Subcutaneous adipose tissue (tissue), 4 donors: ENCODE results near the gene NECTIN4. TPM values are rescaled to one million over a fixed set of nuclear protein-coding genes. Genes with fewer than 3 reads are reported as not detected.

Experiments
- total RNA-seq, 4 donors: library from RNA; depleted of rRNA; stranded (reverse); fragments of >200 nt; gene quantifications; one replicate each; pipeline ENCODE4 v1.1.0, GENCODE V29; 2016
- TF ChIP-seq, protein P1 (sequence below): fragments of 450-650 bp; IDR thresholded peaks from one replicate; pipeline ENCODE4 v1.5.1; 2016; ENCODE audit warnings: low read depth, mild to moderate bottlenecking, control low read depth, antibody characterized with exemption, moderate library complexity

NECTIN4 gene
- total RNA-seq, 4 donors from 2014 or later, result 0.22 to 2.4 TPM; not detected in 2

GRCh38 chr1:161066694-161067093 lies 22.7 kb downstream of the NECTIN4 start:
- TF ChIP-seq, protein P1, sequence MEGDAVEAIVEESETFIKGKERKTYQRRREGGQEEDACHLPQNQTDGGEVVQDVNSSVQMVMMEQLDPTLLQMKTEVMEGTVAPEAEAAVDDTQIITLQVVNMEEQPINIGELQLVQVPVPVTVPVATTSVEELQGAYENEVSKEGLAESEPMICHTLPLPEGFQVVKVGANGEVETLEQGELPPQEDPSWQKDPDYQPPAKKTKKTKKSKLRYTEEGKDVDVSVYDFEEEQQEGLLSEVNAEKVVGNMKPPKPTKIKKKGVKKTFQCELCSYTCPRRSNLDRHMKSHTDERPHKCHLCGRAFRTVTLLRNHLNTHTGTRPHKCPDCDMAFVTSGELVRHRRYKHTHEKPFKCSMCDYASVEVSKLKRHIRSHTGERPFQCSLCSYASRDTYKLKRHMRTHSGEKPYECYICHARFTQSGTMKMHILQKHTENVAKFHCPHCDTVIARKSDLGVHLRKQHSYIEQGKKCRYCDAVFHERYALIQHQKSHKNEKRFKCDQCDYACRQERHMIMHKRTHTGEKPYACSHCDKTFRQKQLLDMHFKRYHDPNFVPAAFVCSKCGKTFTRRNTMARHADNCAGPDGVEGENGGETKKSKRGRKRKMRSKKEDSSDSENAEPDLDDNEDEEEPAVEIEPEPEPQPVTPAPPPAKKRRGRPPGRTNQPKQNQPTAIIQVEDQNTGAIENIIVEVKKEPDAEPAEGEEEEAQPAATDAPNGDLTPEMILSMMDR, result no peak

DNA sequence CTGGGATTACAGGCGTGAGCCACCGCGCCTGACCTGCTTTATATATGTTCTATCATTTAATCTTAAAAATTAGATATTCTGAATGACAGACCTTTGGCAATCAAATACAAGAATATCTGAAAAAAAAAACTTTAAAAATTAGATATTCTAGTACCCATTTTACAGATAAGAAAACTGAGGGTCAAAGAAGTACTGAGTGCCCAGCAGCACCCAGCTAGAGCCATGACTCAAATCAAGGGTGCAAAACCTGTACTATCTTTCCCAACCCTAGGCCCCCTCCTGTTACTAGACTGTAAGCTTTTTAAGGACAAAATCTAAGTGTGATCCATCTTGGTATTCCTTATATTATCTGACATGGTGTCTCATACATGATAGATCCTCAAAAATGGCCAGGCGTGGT lies 27.9 kb downstream of the NECTIN4 start:
- TF ChIP-seq, protein P1, result no peak

GRCh38 chr1:161059293-161059692 lies 30.1 kb downstream of the NECTIN4 start:
- TF ChIP-seq, protein P1, result no peak

DNA sequence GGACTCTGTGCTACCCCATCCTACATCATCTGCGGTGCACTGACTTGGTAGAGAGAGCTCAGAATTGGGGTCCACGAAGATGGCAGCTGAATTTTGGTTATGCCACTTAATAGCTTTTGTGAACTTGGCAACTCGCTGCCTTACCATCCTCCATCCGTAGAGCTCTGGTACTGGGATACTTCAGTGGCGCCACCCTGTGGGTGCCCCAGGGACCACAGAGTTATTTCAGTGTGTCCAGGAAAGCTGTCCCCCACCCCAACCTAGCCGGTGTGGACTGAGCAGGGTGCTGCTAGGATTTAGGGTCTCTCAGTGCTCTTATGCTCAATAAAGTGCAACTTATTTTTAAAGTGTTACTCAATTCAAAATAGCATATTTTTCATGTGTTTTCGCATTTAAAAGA lies 34.6 kb downstream of the NECTIN4 start:
- TF ChIP-seq, protein P1, result no peak

GRCh38 chr1:161054232-161054631 lies 35.1 kb downstream of the NECTIN4 start:
- TF ChIP-seq, protein P1, result no peak

DNA sequence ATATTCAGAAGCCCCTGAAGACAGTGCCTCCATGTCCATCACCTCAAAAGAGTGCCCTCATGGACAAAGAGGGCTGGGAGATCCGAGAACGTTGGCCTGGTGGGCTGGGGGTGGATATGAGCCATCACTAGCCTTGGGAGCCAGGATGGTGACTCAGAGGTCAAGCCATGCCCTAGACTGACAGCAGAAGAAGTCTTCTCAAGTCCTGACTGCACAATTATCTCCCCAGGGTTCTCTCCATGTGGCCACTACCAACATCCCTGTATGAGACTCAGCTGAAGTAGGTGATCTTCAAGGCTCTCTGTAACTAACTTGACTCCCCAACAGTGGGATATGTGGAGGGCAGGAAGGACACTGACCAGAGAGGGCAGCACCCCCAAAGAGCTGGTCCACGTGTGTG lies 36.5 kb downstream of the NECTIN4 start:
- TF ChIP-seq, protein P1, result no peak

- TF ChIP-seq, protein P1, result no peak
These were observed 38.1 kb downstream of the NECTIN4 start for GRCh38 chr1:161051219-161051618.
